ENCODE data around the gene GRIFIN.

DNA sequence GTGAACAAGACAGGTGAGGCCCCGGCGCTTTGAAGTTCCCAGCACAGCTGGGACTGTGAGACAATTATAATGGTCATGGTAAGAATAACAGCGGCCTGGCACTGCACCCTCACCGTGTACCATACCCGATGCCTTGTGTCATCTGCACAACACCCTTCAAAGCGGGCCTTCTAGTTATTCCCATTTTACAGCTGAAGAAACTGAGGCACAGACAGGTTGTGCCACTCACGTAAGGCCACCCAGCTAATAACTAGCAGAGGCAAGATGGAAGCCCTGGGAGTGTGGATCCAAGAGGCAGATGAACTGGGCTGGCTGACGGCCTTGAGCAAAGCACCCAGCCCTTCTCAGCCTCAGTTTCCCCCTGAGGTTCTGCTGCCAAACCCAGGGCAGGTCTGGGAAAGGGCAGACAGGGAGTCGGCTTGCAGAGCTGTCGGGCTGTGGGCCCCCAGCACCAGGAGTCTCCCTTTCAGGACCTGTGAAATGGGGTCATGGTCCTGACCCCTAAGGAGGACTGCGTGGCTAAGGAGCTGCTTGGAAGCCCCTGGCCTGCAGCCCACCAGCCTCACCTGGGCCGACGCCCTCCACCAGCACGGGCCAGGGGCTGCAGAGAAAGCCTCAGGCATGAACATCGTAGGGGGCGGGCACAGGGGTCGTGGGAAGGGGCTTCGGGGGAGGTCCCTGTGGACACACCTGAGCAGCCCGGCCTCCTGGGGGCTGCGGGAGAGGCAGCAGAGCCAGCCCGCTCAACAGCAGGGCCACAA is 28.1 kb upstream of the GRIFIN start:
- TF ChIP-seq, protein P1, sequence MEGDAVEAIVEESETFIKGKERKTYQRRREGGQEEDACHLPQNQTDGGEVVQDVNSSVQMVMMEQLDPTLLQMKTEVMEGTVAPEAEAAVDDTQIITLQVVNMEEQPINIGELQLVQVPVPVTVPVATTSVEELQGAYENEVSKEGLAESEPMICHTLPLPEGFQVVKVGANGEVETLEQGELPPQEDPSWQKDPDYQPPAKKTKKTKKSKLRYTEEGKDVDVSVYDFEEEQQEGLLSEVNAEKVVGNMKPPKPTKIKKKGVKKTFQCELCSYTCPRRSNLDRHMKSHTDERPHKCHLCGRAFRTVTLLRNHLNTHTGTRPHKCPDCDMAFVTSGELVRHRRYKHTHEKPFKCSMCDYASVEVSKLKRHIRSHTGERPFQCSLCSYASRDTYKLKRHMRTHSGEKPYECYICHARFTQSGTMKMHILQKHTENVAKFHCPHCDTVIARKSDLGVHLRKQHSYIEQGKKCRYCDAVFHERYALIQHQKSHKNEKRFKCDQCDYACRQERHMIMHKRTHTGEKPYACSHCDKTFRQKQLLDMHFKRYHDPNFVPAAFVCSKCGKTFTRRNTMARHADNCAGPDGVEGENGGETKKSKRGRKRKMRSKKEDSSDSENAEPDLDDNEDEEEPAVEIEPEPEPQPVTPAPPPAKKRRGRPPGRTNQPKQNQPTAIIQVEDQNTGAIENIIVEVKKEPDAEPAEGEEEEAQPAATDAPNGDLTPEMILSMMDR (IDR thresholded peaks at IDR 0.05): no peak
- TF ChIP-seq REST (IDR thresholded peaks at IDR 0.05; ENCODE audit: low read depth, low read length) (no peak), NRF1 (IDR thresholded peaks at IDR 0.05; ENCODE audit: low read depth, low read length) (no peak), TCF12 (IDR thresholded peaks at IDR 0.05) (no peak), FOSL2 (IDR thresholded peaks at IDR 0.05; ENCODE audit: borderline replicate concordance, low read depth) (no peak), MXI1 (IDR thresholded peaks at IDR 0.05; ENCODE audit: low read depth, low read length) (no peak), GATA2 (CRISPR knock-in tag; IDR thresholded peaks at IDR 0.05) (no peak), POLR2AphosphoS5 (IDR thresholded peaks at IDR 0.05; ENCODE audit: low read depth, low read length) (no peak), FOXM1 (IDR thresholded peaks at IDR 0.05; ENCODE audit: low read depth) (no peak), JUND (IDR thresholded peaks at IDR 0.05) (no peak), YY1 (IDR thresholded peaks at IDR 0.05; ENCODE audit: low read depth) (no peak)
- TF ChIP-seq, protein P2, sequence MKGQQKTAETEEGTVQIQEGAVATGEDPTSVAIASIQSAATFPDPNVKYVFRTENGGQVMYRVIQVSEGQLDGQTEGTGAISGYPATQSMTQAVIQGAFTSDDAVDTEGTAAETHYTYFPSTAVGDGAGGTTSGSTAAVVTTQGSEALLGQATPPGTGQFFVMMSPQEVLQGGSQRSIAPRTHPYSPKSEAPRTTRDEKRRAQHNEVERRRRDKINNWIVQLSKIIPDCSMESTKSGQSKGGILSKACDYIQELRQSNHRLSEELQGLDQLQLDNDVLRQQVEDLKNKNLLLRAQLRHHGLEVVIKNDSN (IDR thresholded peaks at IDR 0.05; ENCODE audit: borderline replicate concordance, low read depth): no peak

All from SK-N-SH (cell line).